Activated CD8-positive, alpha-beta memory T cell treated with anti-CD3 and anti-CD28 coated beads for 1 hour (primary cell): ENCODE results near the gene EIF6.
A peak's percentile ranks its signal among the peaks of the same experiment; 100 is the strongest.
"Not testable (repeated sequence)": the region's sequence is repeated elsewhere in the genome, so short reads cannot be mapped to it uniquely, and the experiment has no call there.

Source experiments
- DNase-seq, 2 donors: peaks; one replicate each; pipeline ENCODE4 v3.0.0-alpha.2; 2020; ENCODE audit warnings: low read depth in 1 of 2; ENCODE audit errors: extremely low read depth in 1 of 2

Gene EIF6

DNA sequence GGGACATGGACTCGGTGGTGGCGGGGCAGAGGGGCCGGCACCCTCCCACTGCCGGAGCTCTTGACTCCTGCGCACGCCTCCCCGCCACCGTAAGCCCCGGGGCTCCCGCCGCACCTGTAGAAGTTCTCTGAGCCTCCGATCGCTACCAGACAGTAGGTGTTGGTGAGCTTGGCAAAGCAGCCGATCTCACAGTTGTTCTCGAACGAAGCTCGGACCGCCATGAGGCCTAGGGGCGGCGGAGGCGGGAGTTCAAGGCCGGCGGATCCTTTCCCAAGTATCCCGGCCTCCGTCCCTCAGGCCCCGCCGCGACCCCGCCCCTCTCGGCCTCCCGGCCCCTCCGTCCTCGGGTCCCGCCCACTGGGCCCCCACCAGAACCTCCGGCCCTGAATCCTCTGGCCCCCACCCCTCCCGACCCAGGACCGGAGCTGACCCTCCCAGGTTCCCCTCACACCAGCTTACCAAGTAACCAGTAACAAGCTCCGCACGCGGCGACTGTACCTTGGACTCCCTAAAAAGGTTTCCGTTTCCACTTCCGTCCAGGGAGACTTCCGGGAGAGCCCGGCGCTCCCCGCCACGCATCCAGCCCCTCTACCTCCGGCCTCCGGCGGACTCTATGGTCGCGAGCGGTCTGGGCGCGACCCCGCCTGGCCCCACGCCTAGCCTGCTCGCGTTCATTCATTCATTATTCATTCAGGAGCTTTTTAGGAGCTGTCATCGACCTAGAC, at the start of gene EIF6:
Gene EIF6, minus strand, starts transcription at position 506 of the 725 bp plus-strand sequence. Its CDS starts 285 bp downstream, at position 221.
- peak in 1 of 2 donors; percentile 51 for DNase-seq

DNA sequence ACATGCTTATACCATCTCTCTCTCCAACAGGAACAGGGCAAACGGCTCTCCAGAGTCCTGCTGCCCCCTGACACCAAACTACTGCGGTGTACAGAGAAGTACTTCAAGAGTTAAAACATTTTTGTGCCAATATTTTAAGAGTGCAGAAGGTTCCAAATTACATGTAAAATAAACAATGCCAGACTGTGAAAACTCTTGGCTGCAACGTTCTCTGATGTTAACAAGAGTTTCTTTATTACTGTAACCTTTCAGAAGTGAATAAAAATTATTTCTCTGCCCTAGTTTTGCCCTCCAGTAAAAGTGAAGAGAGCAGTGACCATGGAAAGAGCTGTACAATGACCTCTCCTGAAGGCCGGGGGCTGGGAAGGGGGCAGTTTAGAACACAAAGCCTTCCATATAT, 49.0 kb upstream of the EIF6 start:
- no peak for DNase-seq

DNA sequence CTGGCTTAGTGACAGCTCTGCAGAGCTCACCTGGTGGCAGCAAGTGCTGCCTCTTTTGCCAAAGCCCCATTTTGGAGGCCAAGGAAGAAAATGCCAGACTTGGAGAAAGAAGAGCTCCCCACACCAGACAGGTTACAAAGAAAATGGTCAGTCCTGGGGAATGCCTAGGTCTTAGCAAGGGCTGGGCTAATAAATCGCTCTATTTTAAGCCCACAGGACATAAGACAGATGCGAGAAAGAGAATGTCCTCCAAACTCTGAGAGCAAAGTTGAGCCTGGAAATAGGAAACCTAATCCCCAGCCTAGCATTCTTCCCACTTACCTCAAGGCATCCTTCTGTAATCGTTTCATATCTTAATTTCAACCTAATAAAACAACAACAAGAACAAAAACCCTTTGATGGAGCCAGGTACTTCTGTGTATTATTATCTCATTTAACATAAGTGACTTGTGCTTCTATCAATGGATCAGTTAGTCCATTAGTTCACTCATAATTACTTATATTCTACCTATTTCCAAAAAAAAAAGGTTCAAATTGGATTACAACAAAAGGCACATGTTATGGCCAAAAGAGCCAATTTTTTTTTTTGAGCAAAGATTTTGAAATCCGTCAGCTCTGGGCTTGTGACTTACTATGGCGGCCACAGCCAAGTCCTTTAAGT, 48.1 kb upstream of the EIF6 start:
- DNase-seq = no peak

DNA sequence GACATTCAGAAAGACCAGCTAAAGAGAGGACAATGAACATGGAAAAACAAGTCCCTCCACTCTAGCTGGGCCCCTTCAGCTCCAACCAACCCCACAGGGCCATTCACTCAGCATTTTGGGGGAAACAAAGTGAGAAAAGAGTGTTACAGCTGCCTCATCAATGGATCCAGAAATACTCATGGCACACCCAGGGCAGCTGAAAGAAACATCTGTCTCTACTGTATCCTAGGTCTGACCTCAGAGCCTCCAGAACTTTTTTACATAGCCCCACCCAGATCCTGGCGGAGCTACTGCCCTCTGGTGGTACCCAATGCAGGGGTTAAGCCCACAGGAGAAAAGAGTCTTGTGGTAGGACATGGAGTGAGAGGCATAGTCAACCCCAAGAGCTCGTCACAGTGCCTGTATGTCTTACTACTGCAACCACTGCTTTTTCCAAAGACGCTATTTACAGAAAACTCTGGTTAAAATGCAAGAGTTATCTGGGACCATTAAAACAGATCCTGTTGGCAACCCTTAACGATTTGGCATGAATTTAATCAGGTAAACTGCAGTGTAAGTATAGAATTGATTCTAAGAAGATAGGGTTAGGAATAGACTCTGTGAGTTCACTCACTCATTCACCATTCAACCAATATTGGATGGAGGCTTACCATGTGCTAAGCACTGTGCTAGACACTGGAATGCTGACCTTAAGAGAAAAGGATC, 45.0 kb upstream of the EIF6 start:
- DNase-seq = no peak

DNA sequence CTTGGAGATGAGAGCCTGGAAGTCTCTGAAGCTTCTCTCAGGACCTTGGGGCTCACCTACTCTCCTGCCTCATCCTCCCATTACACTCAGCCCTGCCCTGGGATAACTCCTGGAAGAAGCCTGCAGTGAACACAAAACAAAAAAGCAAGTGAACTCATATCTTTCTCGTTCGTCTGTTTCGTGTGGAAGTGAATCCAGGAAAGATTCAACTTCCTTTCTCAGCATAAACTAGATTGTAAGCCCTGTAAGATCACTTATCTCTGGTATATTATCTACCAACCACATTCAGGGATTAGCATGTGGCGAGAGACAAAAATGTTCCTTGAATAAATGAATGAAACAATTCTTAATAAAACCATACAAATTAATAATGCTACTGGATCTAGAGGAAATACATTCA, 44.1 kb upstream of the EIF6 start:
- no peak for DNase-seq

DNA sequence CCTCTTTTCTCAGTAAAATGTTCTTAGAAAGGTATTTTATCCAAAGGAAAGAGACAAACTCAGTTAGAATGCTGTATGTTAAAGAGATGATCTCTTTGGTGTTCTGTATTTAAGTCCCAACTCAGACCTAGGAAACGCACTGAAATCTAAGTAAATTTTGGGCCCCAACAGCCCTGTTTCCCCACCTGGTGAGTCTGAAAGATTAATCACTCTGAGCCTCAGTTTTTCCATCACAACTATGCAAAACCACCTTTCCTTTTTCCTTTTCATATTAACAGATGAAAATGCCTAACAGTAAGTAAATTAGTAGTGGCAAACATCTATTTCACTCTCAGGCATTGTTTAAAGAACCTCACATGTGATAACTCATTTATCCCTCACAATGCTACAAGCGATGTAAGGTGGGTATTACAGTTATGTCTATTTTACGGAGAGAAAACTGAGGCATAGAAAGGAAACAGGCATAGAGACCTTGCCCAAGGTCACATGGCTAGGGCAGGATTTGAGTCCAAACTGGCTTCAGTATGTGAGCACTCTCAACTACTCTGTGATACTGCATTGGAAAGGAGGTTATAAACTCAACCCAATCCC, 43.6 kb upstream of the EIF6 start:
- no peak for DNase-seq

DNA sequence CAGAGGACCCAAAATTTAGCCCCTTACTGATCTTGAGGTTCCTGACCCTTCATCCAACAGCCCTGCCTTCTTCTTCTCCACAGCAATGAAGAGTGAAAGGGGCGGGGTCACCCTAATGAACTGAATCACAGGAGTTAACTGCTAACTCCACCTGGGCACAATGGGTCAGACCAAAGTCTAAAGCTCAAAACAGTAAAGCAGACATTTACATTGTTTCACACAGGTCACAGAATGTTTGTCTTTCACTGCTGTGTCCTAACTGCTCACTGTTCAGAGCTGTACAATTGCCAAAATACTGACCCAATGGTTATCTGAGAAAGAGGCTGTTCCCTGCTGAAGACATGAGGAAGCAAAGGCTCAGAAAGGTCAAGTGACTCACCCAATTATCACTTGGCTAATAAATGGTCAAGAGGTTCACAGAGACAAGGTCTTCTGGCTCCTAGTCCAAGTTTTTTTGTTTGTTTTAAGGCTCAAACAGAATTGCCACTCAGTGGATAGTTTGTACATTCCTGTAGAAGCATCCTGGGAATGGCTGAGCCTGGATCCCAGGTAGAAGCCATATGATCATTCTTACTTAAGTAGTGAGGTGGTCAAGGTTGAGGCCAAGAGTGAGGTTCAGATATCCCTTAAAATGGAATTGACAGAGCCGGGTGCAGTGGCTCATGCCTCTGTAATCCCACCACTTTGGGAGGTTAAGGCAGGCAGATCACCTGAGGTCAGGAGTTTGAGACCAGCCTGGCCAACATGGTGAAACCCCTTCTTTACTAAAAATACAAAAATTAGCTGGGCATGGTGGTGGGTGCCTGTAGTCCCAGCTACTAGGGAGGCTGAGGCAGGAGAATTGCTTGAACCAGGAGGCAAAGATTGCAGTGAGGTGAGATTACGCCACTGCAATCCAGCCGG, 42.8 kb upstream of the EIF6 start:
- no peak for DNase-seq

DNA sequence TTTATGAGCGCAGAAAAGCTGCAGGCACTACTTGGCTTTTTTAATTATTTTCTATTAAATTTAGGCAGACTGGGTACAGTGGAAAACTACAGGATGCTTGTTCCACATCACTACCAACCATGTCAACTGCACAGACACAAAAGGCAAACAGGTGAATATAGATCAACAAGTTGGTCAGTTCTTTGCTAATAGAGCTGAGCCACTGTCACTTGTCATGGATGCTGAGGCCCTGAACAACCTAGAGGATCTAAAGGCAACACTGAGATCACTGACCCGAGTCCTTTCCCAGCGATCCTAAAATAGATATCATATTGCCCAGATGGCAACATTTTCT, 42.1 kb upstream of the EIF6 start:
- DNase-seq = no peak

DNA sequence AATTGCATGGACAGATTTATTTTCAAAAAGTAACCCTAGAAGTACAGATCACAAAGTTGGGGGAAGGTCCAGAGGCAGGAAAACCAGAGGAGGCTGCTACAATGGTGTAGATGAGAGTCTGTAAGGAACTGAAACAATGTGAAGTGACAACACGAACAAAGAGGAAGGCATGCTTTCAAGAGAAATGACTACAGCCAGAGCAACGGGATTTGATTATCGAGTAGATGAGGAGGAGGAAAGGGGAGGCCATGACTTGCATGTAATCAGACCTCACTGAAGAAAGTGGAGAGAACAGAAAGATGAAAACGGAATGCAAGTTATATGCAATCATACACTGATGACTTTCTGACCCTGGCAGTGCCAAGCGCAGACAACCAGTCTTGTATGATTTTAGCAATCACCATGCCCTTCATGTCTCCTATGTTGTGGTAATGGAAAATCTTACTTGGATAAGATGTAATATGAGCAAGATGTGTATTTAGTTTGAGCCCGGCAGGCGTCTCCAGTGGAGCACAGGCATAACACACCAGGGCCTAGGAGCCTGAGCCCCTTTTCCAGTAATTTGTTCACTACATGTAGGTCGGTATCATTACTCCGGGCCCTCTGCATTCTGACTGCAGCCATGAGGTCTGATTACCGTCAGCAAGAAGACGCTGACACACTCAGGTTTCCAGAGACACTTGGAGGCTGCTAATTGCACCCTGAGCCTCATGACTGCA, 41.6 kb upstream of the EIF6 start:
- DNase-seq = no peak

DNA sequence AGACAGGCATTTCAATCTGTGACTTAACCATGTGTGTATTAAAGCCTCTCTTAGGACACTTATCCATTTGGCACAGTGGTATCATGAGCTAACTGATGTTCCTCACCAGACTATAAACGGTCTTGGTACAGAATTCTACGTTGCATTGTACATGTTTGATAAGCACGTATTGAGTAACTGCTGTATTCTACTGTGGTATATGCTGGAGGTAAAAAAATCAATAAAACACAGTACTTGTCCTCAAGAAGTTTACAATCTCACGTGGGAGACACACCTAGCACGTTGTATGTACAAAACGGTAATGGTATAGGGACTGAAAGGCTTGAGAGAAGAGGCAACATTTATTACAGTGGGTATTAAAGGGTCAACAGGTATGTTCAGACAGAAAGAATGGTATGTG, 40.8 kb upstream of the EIF6 start:
- no peak for DNase-seq

DNA sequence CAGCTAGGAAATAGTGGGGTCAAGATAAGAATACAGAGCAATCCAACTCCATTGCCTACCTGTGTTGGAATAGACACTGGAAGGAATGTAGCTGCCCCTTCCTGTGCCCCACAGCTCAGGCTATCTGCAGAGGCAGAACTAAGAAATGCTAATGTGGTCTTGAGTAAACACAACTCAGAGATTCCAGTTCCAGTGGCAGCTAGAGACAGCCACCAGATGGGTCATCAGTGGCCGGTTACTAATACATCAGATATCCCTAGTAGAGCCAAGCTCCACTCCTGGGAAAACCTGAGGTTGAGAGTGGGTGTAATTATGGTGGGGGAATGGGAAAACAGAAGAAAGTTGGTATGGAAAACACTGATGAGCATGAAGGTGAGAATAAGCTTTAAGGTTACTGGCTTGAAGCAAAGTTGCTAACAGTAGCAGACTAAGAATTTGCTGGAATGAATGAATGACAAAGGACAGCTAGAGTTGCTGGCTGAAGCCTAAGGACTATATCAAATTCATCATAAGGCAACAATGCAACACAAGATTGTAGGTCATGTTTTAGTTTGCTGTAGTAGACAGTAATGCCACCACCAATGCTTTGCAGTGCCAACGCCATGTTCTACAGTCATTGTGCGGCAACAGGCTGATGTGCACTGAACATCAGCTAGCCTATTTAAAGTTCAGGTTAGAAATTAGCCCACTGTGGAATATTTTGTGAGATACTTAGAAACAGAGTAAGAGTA, 36.0 kb upstream of the EIF6 start:
- no peak for DNase-seq

DNA sequence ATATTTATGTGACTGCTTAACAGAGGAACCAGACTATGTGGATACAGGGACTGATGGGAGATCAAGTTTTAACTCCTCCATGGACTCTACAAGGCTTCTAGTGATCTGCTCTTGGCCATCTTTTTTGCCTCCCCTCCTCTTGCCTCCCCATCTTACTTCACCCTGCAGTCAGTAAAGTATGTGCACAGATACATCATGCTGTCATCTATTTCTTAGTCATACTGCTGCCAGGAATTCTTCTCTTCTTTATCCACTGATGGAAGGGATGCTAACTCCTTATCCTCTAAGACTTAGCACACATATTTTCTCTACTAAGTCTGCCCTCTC, 35.3 kb upstream of the EIF6 start:
- no peak for DNase-seq

DNA sequence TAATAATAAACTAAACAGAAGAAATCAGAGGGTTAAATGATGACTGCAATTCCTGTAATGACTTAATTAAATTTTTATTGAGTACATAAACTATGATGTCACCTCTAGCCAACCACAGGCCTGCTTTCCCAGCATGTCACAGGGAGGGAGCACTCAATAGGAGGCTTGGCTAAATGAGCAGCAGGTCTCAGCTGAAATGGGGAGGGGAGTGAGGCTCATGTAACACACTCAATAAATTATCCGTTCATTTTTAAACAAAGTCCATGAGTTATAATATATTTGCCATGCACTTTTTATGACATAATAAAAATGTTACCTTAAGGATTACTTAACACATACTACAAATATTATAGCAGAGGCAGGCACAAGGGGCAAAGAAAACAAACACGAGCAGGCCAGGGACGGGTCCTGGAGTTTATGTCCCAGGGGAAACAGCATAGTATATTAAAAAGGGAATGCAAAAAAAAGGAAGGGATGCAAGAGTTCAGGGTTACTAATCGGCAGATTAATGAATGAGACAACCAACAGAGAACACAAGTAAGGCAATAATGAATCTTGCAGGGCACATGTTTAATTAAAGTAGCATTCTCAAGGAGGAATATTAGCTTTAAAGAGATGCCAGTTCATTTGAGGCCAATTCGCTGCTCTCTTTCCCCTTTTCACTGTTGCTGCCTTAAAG, 34.8 kb upstream of the EIF6 start:
- DNase-seq = no peak

DNA sequence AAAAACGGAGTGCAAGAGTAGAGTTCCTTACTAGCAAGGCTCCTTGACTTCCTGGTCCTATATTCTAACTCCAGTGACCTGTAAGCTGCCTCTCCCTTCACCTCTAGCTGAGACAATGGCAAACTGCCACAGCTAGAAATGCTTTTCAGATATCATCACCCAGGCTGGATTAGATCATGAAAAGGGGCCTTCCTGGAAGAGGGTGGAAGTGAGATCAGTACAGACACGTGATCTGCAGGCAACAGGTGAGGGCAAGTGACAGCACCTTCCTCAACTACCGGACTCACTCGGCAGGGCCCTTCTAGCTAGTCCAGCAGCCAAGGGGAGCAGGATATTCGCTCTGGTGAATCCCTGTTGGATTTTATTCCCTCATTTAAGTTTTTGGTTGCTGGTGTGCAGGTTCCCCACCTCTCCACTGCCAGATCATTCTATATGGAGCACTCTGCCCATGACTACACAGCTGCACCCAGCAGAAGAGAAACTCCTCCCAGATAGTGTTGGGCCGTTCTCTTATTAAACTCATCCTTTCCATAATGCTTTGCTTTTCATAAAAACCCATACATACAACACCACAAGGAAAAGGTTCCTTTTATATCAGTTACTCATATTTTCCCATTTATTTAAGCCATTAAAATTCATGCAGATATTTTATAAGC, 34.1 kb upstream of the EIF6 start:
- no peak for DNase-seq

DNA sequence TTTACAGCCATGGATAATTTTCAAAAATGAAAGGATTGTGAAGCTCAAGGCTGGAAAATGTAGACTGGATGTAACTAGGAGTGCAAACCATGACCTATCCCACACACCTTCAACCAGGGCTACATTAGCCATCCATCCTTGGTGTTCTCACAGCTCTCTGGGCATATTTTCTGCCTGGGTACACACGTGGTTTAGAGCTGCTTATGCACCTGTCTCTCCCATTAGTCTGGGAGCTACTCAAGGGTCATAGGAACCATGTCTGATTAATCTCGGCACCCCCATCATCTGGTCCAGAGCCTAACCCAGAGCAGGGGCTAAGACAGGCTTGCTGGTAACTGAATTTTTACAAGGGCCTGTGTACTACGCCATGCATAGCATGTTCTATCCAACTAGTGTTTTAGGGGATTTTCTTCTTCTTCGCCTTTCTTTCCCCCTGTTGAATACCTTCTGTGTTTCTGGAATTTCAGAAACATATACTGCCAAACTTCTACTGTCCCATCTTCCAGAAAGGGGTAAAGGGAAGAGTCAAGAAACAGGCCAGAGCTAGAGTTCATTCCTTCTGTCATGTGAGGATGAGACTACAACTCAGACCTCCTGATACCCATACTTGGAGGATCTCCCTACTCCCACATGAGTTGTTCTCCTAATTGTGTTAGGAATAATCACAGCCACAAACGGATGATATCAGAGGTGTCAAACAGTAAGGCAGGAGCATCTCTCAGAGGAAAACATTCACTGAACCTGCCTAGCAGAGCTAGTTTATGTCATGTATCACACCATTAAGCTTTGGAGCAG, 33.0 kb upstream of the EIF6 start:
- no peak for DNase-seq

DNA sequence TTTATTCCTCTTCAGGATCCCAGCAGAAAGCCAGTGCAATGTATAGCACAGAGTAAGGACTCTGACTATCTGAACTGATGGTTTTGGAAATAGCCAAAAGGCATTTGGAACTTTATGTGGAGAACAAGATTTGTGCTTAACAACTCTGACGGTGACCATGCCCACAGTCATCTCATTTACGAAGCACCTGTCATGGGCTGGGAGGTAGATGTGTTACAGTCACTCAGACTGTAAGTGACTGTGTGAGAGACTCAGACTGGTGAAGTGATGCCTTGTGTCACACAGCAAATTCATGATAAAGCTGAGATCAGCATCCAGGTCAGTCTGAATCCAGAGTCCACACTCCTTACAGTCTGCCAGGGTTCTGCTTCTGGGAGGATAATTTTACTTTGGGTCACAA, 31.5 kb upstream of the EIF6 start:
- DNase-seq = no peak

DNA sequence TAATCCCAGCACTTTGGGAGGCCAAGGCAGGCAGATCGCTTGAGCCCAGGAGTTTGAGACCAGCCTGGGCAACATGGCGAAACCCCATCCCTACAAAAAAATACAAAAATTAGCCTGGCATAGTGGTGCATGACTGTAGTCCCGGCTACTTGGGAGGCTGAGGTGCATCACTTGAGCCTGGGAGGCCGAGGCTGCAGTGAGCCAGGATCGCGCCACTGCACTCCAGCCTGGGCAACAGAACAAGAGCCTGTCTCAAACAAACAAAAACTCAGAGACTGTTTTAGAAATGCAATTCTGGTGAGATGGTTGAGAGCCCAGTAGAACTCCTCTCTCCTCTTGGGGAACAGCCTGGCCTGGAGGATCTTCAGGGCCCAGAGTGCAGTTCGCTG, 31.1 kb upstream of the EIF6 start:
- not testable (repeated sequence) for DNase-seq
